ENCODE measurements around the gene PKDCC. TPM values are rescaled to one million over a fixed set of nuclear protein-coding genes. Genes with fewer than 3 reads are reported as not detected.
"Not testable (repeated sequence)": the region's sequence is repeated elsewhere in the genome, so short reads cannot be mapped to it uniquely, and the experiment has no call there.

PKDCC gene
- total RNA-seq, 1 experiment from 2014 or later: 82.2 TPM

DNA sequence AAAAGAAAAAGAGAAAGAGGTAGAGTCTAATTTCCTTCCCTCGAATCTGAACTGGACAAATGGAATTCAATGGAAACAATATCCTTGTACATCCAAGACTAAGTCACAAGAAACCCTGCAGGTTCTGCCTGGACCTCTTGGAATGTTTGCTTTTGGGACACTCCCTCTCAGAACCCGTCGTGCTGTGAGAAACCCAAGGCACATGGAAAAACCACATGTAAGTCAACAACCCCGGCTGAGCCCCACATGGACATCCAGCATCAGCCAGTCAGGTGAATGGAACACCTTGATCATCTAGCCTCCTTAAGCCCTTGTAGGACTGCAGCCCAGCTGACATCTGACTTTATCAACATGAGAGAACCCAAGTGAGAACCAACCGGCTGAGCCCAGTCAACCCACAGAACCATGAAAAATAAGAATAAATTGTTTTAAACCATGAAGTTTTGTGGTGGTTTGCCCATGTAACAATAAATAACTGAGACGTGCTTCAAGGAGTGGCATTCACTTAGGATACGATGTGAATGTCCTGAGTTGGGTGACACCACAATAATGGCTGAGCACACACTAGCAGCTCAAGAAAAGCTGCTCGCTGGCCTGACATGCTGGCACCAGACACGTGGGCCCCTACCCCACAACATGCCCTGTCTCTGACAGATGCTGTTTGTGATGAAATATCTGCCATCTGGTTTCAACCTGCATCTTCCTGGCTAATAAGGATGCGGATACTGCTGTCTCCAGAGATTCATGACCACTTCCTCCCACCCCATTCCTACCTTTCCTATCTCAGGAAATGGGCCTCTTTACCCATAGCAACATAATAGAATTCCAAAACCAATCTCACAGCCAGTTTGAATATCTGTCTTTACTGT, 28.8 kb downstream of the PKDCC start:
- H3K36me3 ChIP-seq (ENCODE audit: insufficient read depth, low read length, poor library complexity, severe bottlenecking): no peaks in the 10 kb centered on the region
- no peak overlapping the region for H3K4me3 ChIP-seq (ENCODE audit: low read depth, low read length, poor library complexity, severe bottlenecking)
- DNase-seq (ENCODE audit: low spot score): no peak
- peaks cover 12% of the 10 kb centered on the region for H3K4me1 ChIP-seq (ENCODE audit: insufficient read depth, low read length, poor library complexity, severe bottlenecking)
- no peaks in the 10 kb centered on the region for H3K27me3 ChIP-seq (replicated peaks; ENCODE audit: insufficient read depth, low read depth, low read length, poor library complexity)
- TF ChIP-seq EZH2 (IDR thresholded peaks at IDR 0.05; ENCODE audit: borderline replicate concordance, low read depth, low read length, poor library complexity, severe bottlenecking) (no peak), CTCF (conservative IDR thresholded peaks at IDR 0.05; ENCODE audit: low read depth, low read length) (no peak)
- H3K9me3 ChIP-seq (ENCODE audit: low read depth, low read length, poor library complexity, severe bottlenecking): no peaks in the 10 kb centered on the region
- no TSS peak for BruUV-seq (replicated peaks)
- CTCF ChIA-PET: no interaction called here
- H3K27ac ChIP-seq (ENCODE audit: low read depth, low read length, poor library complexity, severe bottlenecking): no peak overlapping the region
- intact Hi-C loops (cut with micrococcal nuclease; ENCODE audit: unreplicated experiment): no loop called here
- POLR2A ChIA-PET (ENCODE audit: low non-redundant PET): no interaction called here

- intact Hi-C loops (cut with micrococcal nuclease; ENCODE audit: unreplicated experiment): no loop called here
- H3K4me1 ChIP-seq (ENCODE audit: insufficient read depth, low read length, poor library complexity, severe bottlenecking): peaks cover 12% of the 10 kb centered on the region
- H3K36me3 ChIP-seq (ENCODE audit: insufficient read depth, low read length, poor library complexity, severe bottlenecking): no peaks in the 10 kb centered on the region
- no peaks in the 10 kb centered on the region for H3K27me3 ChIP-seq (replicated peaks; ENCODE audit: insufficient read depth, low read depth, low read length, poor library complexity)
- H3K27ac ChIP-seq (ENCODE audit: low read depth, low read length, poor library complexity, severe bottlenecking): no peak overlapping the region
- ChIA-PET POLR2A (ENCODE audit: low non-redundant PET) (no interaction called here), CTCF (no interaction called here)
- TF ChIP-seq CTCF (conservative IDR thresholded peaks at IDR 0.05; ENCODE audit: low read depth, low read length): peak; percentile 44
- TF ChIP-seq EZH2 (IDR thresholded peaks at IDR 0.05; ENCODE audit: borderline replicate concordance, low read depth, low read length, poor library complexity, severe bottlenecking): no peak
- H3K9me3 ChIP-seq (ENCODE audit: low read depth, low read length, poor library complexity, severe bottlenecking): no peaks in the 10 kb centered on the region
- peak; percentile 36 for DNase-seq (ENCODE audit: low spot score)
- H3K4me3 ChIP-seq (ENCODE audit: low read depth, low read length, poor library complexity, severe bottlenecking): no peak overlapping the region
- no TSS peak for BruUV-seq (replicated peaks)
Measured at GRCh38 chr2:42077343-42077742, 29.5 kb downstream of the PKDCC start.

DNA sequence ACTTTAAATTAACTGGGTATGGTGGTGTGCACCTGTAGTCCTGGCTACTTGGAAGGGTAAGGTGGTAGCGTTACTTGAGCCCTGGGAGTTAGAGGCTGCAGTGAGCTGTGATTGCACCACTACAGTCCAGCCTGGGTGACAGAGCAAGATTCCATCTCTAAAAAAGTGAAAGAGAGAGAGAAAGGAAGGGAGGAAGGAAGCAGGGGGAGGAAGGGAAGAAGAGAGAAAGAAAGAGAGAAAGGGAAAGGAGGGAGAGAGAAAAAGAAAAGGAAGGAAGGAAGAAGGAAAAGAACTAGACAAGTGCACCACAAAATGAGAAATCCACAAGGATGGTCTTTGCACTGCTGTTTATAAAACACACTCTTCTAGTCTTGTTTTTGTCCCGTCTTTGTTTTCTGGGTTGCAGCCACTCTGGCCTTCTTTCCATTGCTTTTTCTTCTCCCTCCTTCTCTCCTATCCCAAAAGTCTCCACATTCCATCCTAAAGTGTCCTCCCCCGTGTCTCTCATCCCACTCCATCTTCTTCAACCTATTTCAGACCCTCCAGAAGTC, 32.0 kb downstream of the PKDCC start:
- intact Hi-C loops (cut with micrococcal nuclease; ENCODE audit: unreplicated experiment): no loop called here
- BruUV-seq (replicated peaks): no TSS peak
- TF ChIP-seq CTCF (conservative IDR thresholded peaks at IDR 0.05; ENCODE audit: low read depth, low read length) (no peak), EZH2 (IDR thresholded peaks at IDR 0.05; ENCODE audit: borderline replicate concordance, low read depth, low read length, poor library complexity, severe bottlenecking) (no peak)
- Histone ChIP-seq H3K36me3 (ENCODE audit: insufficient read depth, low read length, poor library complexity, severe bottlenecking) (no peaks in the 10 kb centered on the region), H3K27me3 (replicated peaks; ENCODE audit: insufficient read depth, low read depth, low read length, poor library complexity) (no peaks in the 10 kb centered on the region), H3K27ac (ENCODE audit: low read depth, low read length, poor library complexity, severe bottlenecking) (no peak overlapping the region), H3K4me3 (ENCODE audit: low read depth, low read length, poor library complexity, severe bottlenecking) (no peak overlapping the region), H3K9me3 (ENCODE audit: low read depth, low read length, poor library complexity, severe bottlenecking) (no peaks in the 10 kb centered on the region), H3K4me1 (ENCODE audit: insufficient read depth, low read length, poor library complexity, severe bottlenecking) (peaks cover under 1% of the 10 kb centered on the region)
- no peak for DNase-seq (ENCODE audit: low spot score)
- ChIA-PET CTCF (interaction anchor here (0.5 kb wide), 1 partner anchor 194 kb away, joined by 4 read pairs; no protein-coding TSS in a partner anchor), POLR2A (ENCODE audit: low non-redundant PET) (no interaction called here)

GRCh38 chr2:42081151-42081550, 33.3 kb downstream of the PKDCC start:
- H3K27me3 ChIP-seq (replicated peaks; ENCODE audit: insufficient read depth, low read depth, low read length, poor library complexity); H3K9me3 ChIP-seq (ENCODE audit: low read depth, low read length, poor library complexity, severe bottlenecking); H3K36me3 ChIP-seq (ENCODE audit: insufficient read depth, low read length, poor library complexity, severe bottlenecking); H3K4me3 ChIP-seq (ENCODE audit: low read depth, low read length, poor library complexity, severe bottlenecking); CTCF ChIA-PET; BruUV-seq (replicated peaks); H3K27ac ChIP-seq (ENCODE audit: low read depth, low read length, poor library complexity, severe bottlenecking); intact Hi-C loops (cut with micrococcal nuclease; ENCODE audit: unreplicated experiment); POLR2A ChIA-PET (ENCODE audit: low non-redundant PET); H3K4me1 ChIP-seq (ENCODE audit: insufficient read depth, low read length, poor library complexity, severe bottlenecking); DNase-seq (ENCODE audit: low spot score): not testable (repeated sequence)
